CD1c-positive myeloid dendritic cell (primary cell): ENCODE results near the gene CCDC190.
"Not testable (repeated sequence)": the region's sequence is repeated elsewhere in the genome, so short reads cannot be mapped to it uniquely, and the experiment has no call there.

Experiments
- DNase-seq: peaks from one replicate; pipeline ENCODE4 v3.0.0-alpha.2; 2016; ENCODE audit errors: extremely low spot score

Gene CCDC190

DNA sequence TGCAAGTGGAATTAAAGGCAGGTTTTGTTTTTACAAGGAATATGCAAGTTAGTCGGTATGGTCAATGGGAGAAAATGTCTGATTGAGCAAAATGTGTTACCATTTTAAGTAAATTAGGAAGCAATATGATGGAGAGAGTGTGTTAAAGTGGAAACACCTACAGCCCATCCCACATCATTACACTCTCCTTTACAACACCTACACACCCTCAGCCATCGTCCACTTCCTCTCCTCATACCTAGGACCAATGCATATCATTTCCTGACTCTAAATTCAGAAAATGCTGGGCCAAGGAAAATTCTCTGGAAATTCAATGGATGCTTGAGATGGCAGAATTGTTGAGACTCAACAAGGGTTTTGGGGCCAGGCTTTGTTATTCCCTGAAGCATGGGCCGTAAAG lies 16.4 kb upstream of the CCDC190 start:
- no peak for DNase-seq

DNA sequence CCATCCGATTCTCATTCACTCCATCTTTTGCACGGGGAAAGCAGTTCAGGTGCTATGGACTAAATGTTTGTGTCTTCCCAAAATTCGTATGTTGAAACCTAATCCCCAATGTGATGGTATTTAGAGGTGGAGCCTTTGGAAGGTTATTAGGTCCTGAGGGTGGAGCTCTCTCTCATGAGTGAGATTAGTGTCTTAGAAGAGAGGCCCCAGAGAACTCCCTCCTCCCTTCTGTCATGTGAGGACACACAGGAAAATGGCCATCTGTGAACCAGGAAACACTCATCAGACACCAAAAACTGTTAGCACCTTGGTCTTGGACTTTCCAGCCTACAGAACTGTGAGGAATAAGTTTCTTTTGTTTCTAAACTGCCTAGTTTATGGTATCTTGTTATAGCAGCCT lies 15.8 kb upstream of the CCDC190 start:
- no peak for DNase-seq

DNA sequence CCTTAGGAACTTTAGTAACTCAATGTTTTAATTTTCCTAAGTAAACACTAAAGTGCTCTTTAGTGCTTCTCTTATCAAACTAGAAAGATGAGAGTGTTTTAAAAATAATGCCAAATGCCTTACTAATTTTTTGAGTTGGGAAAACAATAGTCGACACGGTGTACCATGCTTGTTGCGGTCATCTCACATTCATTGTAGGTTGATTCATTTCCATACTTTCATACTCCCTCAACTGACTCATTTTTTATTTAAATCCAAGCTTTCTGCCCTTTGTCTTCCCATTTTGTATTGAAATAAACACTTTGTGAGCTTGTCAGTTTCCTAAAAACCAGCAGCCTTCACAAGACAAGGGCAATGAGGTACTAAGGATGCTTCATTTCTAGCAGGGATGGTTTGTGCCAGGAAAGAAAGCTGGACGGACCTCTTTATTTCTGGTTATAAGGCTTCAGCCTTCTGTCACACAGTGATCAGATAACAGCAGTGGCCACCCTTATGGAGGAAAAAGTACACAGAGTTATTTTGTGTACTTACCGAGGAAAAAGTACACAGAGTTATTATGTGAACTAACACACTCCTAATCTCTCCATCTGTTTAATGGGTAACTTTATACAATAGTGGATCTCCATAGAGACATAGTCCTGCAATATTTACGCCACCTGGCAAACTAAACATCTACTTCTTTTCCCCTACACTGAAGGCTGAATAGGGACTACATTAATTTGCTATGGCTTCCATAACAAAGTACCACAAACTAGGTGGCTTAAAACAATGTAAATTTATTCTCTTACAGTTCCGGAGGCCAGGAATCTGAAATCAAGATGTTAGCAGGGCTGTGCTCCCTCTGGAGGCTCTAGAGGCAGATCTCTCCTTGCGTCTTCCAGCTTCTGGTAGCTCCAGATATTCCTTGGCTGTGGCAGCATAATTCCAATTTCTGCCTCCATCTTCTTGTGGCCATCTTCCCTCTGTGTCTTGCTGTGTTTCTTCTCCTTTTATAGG lies 13.0 kb upstream of the CCDC190 start:
- DNase-seq: no peak

DNA sequence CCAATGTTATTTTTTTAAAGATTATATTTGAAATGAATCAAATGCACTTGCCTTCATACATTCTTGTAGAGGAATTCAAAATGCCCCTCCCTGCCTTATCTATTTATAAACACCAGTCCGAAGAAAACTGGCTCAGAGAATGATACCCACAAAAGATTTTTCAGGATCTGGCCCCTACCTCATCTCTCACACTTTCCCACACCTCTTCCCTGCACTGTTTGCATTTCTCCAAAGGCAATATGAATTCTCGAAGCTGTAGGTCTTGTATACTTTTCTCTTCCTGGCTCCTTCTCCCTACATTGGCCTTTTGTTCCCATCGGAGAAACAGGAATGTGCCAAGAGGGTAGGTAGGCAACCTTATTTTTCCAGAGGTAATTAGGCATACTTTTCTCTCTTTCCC lies 12.0 kb upstream of the CCDC190 start:
- DNase-seq: no peak

DNA sequence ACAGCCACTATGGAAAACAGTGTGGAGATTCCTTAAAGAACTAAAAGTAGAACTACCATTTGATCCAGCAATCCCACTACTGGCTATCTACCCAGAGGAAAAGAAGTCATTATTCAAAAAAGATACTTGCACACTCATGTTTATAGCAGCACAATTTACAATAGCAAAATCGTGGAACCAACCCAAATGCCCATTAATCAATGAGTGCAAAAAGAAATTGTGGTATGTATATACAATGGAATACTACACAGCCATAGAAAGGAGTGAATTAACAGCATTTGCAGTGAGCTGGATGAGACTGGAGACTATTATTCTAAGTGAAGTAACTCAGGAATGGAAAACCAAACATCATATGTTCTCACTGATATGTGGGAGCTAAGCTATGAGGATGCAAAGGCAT lies 10.4 kb upstream of the CCDC190 start:
- not testable (repeated sequence) for DNase-seq

DNA sequence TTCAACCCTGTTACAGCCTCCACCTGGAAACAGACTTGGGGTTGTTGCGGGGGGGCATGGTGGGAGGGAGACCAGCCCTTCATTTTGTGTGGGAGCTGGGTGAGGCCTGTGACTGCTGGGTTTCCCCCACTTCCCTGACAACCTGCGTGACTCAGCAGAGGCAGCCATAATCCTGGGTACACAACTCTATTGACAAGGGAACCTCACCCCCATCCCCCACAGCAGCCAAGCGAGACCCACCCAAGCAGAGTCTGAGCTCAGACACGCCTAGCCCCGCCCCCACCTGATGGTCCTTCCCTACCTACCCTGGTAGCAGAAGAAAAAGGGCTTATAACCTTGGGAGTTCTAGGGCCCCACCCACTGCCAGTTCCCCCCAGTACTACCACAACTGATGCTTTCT lies 8.0 kb upstream of the CCDC190 start:
- no peak for DNase-seq

DNA sequence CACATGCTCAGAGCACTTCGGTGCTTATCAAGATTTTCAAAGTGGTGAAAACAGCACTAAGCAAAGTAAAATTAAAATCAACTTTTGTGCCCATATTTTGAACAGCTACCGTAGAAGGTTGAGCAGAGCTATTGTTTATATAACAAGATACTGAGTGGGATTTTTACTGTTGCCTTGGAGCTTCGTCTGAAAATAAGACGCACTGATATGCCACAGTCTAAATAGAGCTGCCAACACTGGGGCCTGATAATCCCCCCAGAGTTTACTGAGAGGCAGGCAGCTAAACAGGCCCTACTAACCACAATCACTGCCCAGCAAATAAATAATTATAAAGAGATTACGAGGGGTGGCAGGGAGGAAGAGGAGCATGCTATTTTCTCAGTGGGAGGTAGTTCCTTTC lies 650 bp upstream of the CCDC190 start:
- no peak for DNase-seq

GRCh38 chr1:162859191-162859590 lies 1.8 kb downstream of the CCDC190 start:
- DNase-seq: no peak

DNA sequence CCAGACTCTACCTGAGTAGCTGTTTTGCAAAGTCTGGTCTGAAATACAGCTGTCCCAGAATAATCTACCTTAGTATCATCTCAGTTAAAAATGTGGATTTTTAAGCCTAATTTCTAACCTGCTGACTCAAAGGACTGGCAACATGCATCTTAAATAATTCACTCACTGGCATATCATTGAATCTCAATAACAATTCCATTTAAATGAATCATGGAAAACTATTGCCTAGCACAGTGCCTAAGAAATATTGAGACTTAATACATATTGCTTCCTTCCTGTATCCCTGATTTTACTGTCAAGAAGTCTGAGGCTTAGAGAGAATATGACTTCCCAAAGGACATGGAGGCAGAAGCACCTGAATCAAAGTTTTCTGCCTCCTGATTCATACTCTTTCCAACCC lies 3.1 kb downstream of the CCDC190 start:
- no peak for DNase-seq

GRCh38 chr1:162856260-162856659 lies 4.7 kb downstream of the CCDC190 start:
- no peak for DNase-seq

DNA sequence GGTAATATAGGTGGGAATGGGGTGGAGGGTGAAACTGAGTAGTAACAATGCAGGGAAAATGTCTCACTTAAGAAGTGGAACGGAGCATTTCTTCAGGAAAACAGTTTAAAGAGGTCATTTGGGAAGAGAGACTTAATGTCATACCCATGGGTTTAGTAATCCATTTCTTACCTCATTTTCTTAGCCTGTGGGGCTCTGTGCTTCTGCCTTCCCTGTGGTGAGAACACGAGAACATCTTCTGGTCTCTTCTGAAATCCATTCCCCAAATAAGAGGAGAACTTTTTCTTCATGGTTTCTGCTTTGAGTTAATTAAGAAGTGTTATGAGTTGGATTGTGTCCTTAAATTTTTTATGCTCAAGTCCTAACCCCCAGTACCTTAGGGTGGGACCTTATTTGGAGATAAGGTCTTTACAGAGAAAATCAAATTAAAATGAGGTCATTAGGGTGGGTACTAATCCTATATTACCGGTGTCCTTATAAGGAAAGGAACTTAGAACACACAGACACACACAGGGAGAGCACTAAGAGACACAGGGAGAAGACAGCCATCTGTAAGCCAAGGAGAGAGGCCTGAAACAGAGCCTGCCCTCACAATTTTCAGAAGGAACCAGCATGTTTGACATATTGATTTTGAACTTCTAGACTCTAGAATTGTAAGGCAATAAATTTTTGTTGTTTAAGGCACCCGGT lies 5.4 kb downstream of the CCDC190 start:
- DNase-seq: no peak

- DNase-seq: peak; percentile 71
Observed at GRCh38 chr1:162854245-162854882, 6.6 kb downstream of the CCDC190 start.

DNA sequence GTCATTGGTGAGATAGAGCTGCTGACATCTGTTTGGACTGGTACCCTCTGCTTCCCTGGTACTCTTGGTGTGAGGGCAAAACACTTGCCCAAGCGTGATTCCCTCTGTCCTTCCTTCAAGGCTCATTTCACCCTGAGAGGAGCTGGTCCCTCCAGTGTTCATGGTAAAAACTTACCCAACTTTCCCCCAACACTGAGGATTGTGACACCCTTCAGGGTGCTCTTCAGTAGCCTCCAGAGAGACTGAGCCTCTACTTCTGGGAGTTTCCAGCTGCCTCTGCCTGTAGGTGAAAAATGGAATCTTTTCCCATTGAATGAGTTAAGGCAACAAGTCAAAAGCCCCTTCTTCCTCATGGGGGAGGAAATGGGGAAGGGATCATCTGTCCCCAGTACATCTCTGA lies 9.6 kb downstream of the CCDC190 start:
- DNase-seq: no peak

- no peak for DNase-seq
Observed at GRCh38 chr1:162849711-162850110, 11.3 kb downstream of the CCDC190 start.

DNA sequence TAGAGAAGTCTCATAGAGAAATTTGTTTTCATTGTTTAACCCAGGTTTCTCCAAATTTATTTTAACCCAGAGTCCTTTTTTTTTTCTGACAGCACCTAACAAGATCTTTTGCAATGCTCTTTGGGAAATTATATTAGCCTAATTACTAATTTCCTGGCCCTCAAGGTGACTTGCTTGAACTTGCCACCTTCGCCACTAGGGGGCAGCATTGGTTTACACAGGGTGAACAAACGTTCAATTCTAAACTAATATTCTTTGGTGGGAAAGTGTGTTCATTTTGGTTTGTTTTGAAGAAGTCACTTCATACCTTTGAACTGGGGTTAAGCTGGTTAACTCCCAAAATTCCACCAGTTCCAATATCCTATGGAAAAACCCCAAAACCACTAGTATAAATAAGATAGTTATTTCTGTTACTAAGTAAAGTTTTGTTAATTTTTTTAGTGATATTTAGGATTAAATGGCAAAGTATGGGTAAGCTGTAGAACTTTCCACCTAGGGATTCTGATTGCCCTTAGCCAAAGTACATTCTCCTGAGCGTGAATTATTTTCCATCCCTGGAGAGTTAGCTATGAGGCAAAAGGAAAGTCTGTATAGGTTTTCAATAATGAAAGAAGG lies 13.0 kb downstream of the CCDC190 start:
- DNase-seq: peak; percentile 78

GRCh38 chr1:162846256-162847212 lies 14.4 kb downstream of the CCDC190 start:
- DNase-seq: no peak

DNA sequence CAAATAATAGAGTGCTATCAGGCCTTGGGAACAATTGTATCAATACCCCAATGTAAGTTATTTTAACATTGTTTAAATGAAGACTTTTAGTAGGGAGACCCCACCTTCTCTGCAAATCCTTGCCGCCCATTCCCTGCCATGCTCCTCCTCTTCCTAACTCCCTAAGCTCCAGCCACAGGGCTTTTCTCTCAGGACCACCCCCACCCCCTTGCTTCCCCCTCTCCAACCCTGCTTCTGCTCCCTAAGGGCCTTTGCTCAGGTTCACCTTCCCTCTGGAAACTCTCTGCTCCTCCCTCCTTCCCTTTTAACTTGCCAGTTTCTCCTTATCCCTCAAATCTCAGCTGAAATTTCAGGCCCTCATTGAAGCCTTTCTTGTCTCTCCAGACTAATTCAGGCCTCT lies 16.8 kb downstream of the CCDC190 start:
- no peak for DNase-seq

GRCh38 chr1:162840250-162840839 lies 20.6 kb downstream of the CCDC190 start:
- no peak for DNase-seq

GRCh38 chr1:162838863-162839262 lies 22.1 kb downstream of the CCDC190 start:
- DNase-seq: no peak

- DNase-seq: no peak
Observed at GRCh38 chr1:162835157-162835899, 25.6 kb downstream of the CCDC190 start.
